RCC 7860 (cell line): ENCODE data around the gene KAT14.
"Not testable (repeated sequence)": the region's sequence is repeated elsewhere in the genome, so short reads cannot be mapped to it uniquely, and the experiment has no call there.

Source experiments
- DNase-seq: peaks from one replicate; pipeline ENCODE4 v3.0.0-alpha.2; 2015; ENCODE audit warnings: low spot score
- FAIRE-seq: peaks from 2 replicates; lab custom pipeline; 2012; peaks lifted over from hg19 to GRCh38; lab: Jason Lieb, UNC

Gene KAT14, protein sequence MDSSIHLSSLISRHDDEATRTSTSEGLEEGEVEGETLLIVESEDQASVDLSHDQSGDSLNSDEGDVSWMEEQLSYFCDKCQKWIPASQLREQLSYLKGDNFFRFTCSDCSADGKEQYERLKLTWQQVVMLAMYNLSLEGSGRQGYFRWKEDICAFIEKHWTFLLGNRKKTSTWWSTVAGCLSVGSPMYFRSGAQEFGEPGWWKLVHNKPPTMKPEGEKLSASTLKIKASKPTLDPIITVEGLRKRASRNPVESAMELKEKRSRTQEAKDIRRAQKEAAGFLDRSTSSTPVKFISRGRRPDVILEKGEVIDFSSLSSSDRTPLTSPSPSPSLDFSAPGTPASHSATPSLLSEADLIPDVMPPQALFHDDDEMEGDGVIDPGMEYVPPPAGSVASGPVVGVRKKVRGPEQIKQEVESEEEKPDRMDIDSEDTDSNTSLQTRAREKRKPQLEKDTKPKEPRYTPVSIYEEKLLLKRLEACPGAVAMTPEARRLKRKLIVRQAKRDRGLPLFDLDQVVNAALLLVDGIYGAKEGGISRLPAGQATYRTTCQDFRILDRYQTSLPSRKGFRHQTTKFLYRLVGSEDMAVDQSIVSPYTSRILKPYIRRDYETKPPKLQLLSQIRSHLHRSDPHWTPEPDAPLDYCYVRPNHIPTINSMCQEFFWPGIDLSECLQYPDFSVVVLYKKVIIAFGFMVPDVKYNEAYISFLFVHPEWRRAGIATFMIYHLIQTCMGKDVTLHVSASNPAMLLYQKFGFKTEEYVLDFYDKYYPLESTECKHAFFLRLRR

DNA sequence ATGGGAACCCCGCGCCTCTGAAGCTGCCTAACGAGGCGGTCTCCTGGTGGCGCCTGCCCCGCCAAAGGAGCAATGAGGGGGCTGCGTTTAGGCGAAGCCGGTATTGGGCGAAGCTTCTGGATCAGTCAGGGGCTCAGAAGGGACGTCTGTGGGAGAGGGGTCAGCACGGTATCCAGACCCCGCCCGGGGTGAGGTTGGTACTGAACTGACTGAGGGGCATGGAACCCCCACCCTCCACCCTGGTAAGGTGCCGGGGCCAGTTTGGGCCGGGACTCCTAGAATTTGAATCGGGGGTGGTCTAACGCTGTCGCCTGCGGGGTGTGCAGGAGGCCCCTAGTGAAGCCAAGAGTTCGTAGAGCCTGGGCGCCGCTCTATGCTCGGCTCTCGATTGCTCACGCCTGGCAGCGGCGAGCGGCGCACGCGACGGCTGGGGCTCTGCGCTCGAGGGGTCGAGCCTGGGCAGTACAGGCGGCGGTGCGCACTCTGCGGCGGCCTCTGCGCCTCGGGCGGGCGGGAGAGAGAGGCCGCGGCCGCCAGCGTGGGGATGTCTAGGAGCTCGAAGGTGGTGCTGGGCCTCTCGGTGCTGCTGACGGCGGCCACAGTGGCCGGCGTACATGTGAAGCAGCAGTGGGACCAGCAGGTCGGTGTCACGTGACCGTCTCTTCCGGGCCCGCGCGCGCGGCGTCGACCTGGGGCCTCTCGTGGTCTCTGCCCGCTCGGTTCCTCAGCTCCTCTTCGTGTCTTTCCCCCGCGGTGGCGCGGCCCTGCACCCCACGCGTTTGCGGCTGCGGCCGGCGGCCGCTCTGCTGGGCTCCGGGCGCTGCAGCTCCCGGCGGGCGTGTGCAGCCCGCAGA, at the start of gene KAT14, which contains the start of gene PET117:
KAT14 (plus strand) TSS at position 452 of the 854 bp plus-strand sequence. CDS start 4,798 bp downstream, outside the sequence.
PET117 (plus strand) TSS at position 452 of the 854 bp plus-strand sequence; CDS start at position 545, 93 bp downstream.
- peak; percentile 66 for DNase-seq
- FAIRE-seq, result no peak

DNA sequence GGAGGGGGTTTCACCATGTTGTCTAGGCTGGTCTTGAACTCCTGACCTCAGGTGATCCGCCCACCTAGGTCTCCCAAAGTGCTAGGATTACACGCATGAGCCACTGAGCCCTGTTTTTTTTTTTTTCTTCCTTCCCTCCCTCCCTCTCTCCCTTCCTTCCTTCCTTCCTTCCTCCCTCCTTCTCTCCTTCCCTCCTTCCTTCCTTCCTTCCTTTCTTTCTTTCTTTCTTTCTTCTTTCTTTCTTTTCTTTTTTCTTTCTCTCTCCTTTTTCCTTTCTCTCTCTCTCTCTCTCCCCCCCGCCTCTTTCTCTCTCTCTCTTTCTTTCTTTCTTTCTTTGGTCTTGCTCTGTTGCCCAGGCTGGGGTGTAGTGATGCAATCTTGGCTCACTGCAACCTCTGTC, 49.4 kb upstream of the KAT14 start:
- not testable (repeated sequence) for FAIRE-seq, DNase-seq

DNA sequence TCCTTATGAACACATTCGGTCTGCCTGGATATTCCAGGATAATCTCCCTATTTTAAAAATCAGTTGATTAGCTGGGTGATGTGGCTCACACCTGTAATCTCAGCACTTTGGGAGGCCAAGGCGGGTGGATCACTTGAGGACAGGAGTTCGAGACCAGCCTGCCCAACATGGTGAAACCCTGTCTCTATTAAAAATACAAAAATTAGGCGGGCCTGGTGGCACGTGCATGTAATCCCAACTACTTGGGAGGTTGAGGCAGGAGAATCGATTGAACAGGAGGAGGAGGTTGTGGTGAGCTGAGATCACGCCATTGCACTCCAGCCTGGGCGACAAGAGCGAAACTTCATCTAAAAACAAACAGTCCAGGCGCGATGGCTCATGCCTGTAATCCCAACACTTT, 48.8 kb upstream of the KAT14 start:
- not testable (repeated sequence) for FAIRE-seq, DNase-seq

DNA sequence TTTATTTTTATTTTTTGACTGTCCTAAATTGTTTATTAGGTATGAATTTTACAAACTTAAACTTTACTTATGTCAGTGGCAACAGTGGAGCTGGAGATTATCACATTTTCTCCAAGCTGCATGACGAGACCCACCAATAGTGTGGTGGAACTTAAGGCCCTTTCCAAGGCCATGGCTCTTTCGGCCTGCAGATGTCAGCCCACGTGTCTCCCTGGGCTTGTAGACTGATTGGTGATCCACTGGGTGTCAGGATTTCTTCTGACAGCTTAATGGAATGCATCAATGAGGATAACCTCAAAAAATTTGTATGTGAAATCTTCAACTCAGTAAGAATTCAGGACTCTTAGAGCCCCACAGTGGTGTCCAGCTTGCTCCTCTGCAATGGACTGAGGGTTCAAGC, 47.6 kb upstream of the KAT14 start:
- FAIRE-seq (no peak), DNase-seq (no peak)

DNA sequence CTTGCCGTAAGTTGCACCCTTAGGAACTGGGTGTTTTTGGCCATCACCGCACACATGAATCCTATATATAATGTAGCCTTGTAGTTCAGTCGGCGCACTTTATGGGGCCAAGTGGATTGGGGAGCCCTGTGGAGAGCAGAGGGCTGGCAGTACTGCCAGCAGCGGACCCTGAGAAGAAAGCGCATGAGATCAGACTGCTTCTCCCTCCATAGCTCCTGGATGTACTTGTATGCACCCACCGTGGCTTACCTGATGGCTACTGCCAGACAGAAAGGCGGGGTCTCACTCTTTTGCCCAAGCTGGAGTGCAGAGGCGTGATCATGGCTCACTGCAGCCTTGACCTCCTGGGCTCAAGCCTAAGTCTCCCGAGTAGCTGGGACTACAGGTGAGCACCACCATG, 47.2 kb upstream of the KAT14 start:
- no peak for FAIRE-seq

DNA sequence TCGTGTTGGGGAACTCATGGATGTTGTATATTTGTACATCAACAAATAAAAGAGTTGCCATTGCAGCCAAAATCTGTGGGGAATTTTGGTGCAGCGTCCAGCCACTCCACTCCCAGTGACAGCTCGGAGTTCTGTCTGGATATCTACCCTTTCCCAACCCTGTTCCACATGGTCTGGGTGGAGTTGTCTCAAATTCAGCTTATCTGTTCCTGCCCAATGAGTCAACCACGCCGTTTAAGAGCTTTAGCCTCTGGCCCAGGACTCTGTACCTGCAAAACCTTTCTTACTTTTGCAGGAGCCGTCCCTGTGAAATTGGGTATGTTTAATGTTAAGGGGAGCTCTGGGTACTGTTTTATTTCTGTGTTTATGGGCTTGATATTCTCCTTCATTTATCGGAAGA, 46.0 kb upstream of the KAT14 start:
- DNase-seq (no peak), FAIRE-seq (no peak)

More for the DNA sequence above, 47.2 kb upstream of the KAT14 start:
- DNase-seq, result no peak

DNA sequence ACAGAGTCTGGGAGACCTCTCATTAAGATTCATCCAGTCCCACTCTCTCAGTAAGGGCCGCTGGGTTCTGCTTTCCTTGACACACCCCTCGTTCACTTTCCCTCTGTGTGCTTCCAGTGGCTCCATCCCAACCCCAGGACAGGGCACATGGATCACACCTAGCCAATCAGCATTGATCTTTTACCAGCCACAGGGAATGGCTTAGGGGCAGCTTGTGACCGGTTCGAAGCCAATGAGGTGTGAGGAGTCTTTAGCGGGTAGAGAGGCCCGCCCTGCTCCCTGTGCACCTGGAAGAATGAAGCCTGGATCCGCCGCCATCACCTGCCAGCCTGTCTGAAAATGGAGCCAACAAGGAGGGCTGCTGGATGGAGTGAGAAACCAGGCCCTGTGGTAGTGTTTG, 44.8 kb upstream of the KAT14 start:
- FAIRE-seq, result no peak
- no peak for DNase-seq

DNA sequence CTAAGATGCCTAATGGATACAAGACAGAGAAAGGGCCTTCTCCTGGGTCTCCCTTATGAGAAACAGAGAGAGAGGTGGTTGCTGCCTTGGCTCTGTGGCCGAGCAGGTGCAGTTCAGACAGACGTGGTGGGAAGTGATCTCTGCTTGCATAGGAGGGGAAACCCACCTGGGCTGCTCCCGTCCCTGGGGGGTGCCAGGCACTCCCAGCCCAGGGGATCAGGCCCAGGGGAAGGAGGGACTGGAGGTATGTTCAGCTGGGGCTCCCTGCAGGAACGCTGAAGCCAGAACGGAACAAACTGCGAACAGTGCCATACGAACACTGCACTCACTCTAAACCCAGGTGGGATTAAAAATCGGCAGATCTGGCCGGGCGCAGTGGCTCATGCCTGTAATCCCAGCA, 44.3 kb upstream of the KAT14 start:
- FAIRE-seq (no peak), DNase-seq (no peak)

DNA sequence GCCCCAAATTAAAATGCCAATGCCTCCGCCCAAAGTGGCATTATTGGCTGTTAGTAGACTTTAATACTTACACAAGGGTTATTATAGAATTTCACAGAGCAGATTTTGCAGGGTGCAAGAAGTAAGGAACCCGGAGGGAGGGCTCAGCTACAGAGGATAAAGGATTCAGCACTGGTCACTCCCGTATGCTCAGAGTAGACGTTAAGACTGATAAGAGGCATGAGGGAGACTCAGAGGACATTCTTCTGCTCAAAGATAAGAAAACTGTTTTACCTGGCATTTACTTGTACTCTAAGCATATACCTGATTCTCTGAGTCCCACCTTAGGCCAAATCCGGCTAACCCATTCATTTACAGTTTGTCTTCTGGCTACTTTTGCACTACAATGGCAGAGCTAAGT, 43.5 kb upstream of the KAT14 start:
- DNase-seq (no peak), FAIRE-seq (no peak)

DNA sequence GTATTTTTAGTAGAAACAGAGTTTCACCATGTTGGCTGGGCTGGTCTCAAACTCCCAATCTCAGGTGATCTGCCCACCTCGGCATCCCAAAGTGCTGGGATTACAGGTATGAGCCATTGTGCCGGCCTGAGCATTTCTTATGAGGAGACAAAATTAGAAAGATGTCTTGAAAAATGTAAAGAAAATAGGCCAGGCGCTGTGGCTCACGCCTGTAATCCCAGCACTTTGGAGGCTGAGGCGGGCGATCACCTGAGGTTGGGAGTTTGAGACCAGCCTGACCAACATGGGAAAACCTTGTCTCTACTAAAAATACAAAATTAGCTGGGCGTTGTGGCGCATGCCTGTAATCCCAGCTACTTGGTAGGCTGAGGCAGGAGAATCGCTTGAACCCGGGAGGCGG, 37.1 kb upstream of the KAT14 start:
- not testable (repeated sequence) for DNase-seq, FAIRE-seq

DNA sequence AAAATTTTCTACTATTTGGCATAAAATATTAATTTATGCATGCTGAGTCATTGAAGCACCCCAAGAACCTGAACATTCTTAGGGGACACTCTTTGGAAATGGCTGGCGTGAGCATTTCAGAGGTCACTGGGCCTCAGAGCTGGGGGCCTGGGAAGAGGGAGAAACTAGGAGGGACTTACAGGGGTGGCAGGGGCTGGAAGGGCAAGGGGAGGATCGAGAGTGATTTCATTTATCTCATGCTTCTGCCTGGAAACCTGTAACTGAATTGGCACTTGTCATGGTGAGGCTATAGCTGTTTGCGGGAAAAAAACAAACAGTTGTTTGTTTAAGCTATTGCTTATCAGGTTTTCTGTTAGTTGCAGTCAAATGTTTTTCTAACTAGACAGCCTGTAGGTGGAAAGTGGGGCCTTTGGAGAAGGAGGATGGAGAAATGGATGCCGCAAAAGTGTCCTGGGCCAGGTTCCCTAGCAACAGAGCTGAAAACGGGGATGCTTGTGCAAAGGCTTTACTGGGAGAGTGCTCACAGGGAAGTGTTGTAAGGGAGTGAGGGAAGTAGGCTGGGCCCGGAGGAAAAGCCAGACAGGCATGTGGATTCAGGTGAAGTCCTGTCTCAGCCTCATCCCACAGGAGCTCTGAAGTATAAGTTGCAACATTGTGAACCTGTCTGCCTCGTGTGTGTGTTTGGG, 36.4 kb upstream of the KAT14 start:
- no peak for DNase-seq
- no peak for FAIRE-seq

DNA sequence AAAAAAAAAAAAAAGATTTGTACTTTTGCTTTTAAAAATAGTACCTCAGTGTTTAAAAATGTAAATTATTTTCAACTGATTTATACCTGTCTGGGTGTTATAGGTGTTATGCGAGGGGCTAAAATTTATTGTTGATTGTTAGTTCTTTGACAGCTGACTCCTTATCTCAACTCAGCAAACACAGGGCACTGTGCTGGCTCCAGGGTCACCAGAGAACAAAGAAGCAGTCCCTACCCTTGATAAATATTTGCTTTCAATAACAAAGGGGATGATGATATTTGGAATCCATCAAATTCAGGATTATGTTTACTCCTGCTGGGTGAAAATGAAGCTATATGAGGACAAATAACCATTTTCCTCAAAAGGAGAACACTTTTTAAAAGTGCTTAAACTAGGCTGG, 34.2 kb upstream of the KAT14 start:
- DNase-seq, result no peak
- no peak for FAIRE-seq

DNA sequence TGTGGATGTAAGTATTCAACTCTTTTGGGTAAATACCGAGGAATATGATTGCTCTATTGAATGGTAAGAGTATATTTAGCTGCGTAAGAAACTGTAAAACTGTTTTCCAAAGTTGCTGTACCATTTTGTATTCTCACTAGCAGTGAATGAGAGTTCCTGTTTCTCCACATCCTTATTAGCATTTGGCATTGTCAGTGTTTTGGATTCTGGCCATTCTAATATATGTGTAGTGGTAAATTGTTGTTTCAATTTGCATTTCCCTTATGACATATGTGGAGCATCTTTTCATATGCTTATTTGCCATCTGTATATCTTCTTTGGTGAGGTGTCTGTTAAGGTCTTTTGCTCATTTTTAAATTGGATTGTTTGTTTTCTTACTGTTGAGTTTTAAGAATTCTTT, 29.3 kb upstream of the KAT14 start:
- DNase-seq, result no peak
- no peak for FAIRE-seq

DNA sequence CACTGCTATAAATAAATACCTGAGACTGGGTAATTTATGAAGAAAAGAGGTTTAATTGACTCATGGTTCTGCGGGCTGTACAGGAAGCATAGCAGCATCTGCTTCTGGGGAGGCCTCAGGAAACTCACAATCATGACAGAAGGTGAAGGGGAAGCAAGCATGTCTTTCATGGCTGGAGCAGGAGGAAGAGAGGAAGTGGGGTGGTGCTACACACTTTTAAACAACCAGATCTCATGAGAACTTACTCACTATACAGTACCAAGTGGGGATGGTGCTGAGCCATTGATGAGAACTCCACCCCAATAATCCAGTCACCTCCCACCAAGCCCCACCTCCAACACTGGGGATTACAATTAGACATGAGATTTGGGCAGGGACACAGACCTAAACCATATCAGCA, 9.1 kb upstream of the KAT14 start:
- not testable (repeated sequence) for DNase-seq

DNA sequence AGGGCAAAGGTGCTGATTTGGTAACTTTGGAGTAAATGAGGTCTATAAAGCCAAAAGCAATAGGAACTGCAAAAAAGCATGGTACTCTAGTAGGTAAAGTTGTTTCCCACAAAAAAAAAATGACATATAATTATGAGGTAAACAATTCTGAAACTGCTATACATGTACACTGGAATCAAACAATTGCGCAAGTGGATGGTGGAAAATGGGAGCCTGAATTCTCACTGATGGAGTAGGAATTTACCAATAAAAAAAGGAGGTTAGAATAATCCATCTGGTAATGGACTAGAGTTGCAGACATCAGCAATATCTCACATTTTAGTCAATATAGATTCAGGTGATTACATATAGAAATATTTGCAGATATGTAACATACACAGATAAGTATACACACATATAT, 5.0 kb upstream of the KAT14 start:
- FAIRE-seq (no peak), DNase-seq (no peak)

More for the DNA sequence above, 9.1 kb upstream of the KAT14 start:
- FAIRE-seq, result not testable (repeated sequence)

DNA sequence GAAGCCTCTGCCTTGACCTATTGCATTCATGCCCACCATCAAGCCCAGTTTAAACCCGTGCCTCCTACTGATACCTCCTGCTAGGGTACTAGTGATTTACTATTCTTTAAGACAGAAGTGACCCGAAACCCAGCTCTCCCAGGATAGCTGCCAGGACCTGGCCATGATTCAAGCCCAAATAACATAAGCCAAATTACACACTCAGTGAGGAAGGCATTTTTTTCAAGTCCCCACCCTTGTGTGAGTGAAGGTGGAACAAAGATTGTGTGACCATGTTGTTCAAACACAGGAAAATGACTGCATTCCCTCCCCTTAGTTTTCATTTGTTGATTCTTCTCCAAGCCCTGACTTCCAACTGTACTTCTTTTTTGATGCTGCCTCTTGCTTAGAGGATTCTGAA, 3.7 kb upstream of the KAT14 start:
- no peak for FAIRE-seq

DNA sequence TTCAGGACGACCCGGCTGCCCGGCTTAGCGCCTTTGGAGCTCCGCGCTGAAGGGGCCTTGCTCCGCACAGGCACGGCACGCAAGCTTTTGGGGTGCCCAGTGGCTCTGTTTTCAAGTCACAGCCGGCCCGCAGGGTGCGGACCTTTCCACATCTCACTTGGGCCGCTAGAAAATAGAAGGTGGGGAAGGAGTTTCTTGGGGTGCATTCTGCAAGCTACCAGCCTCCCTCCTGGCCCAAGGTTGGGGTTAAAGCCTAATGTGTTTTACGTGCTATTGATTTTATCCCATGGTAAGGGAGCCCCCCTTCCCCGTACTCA, 561 bp downstream of the KAT14 start:
- FAIRE-seq (no peak), DNase-seq (no peak)

More for the DNA sequence above, 3.7 kb upstream of the KAT14 start:
- DNase-seq, result no peak

DNA sequence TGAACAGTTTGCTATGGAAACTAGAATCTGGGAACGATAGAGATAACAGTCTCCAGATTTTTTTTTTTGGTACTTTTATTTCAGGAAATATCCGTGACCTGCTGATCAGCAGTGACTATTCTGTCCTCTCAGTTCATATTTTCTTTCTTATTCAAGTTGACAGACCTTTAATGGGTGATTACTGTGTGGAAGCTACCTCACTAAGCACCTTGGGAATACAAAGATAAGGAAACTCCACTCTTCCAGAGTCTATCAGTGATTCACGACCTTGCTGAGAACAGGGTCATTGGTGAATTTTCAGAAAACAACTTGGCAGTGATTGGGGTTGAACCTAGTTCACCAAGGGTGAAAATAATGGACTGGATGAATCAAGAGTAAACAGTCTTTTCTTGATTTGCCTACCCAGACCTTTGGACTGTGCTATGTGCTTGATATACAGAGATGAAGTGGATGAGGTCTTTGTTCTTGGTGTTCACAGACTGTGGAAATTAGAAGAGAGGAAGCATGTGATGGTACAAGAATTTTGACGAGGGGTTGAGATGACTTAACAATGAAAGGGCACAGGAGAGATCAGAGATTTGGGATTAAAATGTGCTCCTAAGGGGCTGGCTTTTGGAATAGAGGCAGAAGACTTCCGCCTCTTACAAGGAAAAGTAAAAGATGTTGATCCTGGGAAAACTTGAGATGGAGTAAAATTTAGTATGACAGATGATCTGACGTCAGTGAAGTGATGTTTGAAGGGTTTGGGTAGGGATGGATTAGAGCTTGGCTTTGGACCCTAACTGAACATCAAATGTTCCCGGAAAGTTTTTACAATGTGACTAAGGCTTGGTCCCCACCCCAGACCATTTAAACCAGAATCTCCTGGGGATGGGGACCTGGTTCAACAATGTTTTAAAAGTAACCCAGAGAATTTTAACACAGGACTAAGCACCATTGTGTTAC, 1.2 kb downstream of the KAT14 start:
- no peak for DNase-seq

DNA sequence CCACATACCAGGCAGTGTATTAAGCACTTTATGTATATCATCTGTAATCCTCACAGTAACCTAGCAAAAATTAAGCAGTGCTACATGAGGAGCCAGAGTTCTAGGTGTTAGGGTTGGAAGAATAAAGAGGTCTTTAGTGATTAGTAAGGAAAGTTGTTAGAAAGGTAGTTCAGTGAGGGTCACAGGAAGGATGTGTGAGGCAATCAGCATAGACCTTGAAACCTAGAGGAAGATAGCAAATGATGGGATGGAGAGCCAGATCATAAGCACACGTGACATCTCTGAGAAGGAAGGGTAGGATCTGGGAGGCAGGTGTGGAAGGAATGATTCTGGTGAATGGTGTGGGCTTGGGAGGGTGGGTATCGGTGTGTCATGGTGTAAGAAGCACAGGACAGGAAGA, 2.2 kb downstream of the KAT14 start:
- DNase-seq (no peak), FAIRE-seq (no peak)

More for the DNA sequence above, 1.2 kb downstream of the KAT14 start:
- FAIRE-seq, result no peak
